Stimulated activated CD4-positive, alpha-beta T cell treated with anti-CD3 and anti-CD28 coated beads, Interleukin-15, amount 100 ng/mL, for 24 hours (primary cell): ENCODE results near the gene CATSPER4.
A peak's percentile ranks its signal among the peaks of the same experiment; 100 is the strongest.

Experiments used
- DNase-seq: peaks from one replicate; pipeline ENCODE4 v3.0.0-alpha.2; 2020

The CATSPER4 gene

GRCh38 chr1:26164861-26165842, 25.2 kb upstream of the CATSPER4 start:
- no peak for DNase-seq

DNA sequence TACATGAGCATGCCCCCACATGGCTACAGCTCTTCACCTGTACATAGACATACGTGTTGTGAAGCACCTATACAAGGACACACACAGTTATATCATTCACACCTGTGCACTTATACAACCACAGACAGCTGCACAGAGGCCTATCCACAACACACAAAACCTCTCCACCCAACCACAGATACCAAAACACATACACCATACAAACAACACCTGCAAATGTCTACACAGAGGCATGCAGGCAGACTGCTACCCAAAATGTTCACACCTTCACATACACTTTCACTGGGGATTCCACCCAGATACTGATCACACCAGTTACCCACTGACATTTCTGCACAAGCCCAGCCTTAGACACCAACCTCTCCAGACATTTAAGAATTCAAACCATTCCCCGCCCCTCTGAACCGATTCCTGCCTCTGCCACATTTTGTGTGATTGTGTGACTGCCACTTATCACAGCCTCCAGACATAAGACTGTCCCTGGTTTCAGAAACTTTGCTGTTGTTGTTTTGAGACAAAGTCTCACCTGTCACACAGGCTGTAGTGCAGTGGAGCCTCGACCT, 23.6 kb upstream of the CATSPER4 start:
- DNase-seq, result no peak

GRCh38 chr1:26168410-26169197, 21.8 kb upstream of the CATSPER4 start, which contains the start of gene C1orf232:
C1orf232 (minus strand) TSS chr1:26168963; CDS start chr1:26168499, 464 bp downstream.
- DNase-seq, result no peak

DNA sequence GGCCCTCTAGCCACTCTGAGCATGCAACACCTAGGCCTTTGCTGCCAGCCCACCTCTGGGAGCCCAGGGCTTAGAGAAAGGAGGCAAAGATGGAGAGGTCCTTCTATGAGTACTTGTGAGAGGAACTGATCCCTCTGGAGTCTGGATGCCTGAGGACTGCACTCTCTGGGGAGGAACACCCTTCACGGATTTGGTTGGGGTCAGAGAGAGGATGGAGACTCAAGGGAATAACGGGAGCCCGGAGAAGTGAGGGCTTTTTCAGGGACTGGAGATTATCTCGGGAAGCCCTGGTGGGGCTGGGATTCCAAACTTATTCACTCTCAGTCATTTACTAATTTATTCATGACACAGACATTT, 21.2 kb upstream of the CATSPER4 start:
- DNase-seq, result no peak

- peak; percentile 94 for DNase-seq
Observed at GRCh38 chr1:26169669-26170471, 20.5 kb upstream of the CATSPER4 start, which contains the start of gene ZNF593. ZNF593 (plus strand) TSS chr1:26169908; CDS start chr1:26169984, 76 bp downstream.

- DNase-seq, result no peak
Observed at GRCh38 chr1:26170472-26170821, 20.0 kb upstream of the CATSPER4 start.

DNA sequence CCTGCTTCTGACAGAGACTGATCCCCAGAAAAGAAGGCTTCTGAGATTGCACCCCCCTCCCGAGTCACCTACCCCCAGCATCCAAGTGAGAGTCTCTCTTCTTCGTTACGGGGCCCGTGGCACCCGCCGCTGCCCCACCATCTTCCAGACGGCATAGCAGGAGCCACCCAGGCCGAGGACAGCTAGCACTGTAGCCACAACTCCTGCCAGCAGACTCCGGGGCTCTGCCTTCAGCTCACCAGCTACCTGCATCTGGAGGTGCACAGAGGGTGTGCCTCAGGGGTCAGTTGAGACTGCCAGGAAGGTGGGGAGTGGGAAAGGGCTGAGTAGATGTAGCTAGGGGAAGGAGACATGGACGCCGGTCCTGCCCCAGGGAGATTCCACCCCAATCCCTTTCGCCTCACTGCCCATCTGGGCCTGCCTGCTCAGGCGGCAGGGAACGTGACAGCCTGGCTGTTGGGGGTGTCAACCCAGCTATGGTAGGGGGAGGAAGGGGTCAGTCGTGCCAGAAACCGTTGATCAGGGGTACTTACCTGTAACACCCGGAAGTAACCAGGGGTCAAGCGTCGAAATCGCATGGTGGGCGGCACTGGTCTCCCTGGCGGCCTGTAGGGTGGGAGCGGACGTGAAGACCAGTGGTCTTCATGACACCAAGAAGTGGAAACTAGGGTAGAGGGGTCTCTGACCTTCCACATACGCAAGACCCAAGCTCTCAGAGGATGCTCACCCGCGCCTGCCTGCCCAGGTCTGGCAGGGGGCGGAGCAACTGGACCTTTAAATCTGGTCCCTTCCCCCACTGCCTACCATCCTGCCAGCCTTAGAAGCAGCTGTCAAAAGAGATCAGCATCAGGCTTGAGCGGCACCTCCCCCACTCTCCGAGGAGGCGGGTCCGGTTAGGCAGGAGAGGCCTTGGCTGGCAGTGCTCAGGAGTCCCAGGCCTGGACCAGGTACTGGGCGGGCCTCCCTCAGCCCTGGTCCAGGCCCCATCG, 19.0 kb upstream of the CATSPER4 start, which contains the start of gene ZNF593OS:
Gene ZNF593OS, minus strand, starts transcription at position 749 of the 989 bp plus-strand sequence. Its CDS starts 171 bp downstream, at position 578.
- DNase-seq, result no peak

DNA sequence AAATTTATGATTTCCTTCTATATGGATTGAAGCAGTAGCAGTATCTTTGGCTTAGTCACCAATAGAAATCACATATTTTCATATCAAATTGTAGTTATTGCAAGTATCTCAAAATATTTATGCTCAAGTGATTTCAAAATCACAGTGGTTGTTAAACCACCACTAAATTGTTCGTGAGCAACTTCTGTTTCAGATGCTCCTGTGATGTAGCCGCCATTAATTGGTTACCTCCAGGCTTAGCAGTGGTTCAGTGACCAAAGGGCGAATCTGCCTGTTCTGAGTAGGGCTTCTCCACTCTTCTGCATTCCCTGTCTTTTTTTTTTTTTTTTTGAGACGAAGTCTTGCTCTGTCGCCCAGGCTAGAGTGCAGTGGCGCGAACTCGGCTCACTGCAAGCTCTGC, 15.1 kb upstream of the CATSPER4 start:
- DNase-seq, result no peak

DNA sequence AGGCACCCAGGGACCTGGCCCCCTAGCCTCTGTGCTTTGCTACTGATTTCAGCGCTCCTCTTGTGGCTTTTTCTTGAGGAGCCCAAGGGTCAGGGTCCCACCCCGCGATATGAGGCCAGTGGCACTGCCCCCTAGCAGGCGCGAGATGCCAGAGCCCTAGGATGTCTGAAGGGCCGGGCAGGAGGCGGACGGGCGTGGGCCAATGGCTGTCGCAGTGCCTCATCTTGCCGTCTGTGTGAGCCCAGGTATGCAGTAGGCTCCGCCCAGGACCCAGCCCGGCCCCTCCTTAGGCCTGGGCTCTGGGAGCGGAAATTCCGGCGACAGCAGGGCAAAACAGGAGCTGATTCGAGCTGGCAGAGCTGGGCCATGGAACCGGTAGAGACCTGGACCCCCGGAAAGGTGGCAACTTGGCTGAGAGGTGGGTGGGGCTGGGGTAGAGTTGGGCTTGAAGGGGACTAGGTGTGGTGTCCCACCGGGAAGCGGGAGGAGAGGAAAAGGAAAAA, 13.2 kb upstream of the CATSPER4 start, which contains the start of gene CNKSR1:
Gene CNKSR1, plus strand, starts transcription at position 310 of the 503 bp plus-strand sequence. Its CDS starts 57 bp downstream, at position 367.
- DNase-seq, result peak; percentile 50

GRCh38 chr1:26180010-26180506, 10.3 kb upstream of the CATSPER4 start:
- no peak for DNase-seq

DNA sequence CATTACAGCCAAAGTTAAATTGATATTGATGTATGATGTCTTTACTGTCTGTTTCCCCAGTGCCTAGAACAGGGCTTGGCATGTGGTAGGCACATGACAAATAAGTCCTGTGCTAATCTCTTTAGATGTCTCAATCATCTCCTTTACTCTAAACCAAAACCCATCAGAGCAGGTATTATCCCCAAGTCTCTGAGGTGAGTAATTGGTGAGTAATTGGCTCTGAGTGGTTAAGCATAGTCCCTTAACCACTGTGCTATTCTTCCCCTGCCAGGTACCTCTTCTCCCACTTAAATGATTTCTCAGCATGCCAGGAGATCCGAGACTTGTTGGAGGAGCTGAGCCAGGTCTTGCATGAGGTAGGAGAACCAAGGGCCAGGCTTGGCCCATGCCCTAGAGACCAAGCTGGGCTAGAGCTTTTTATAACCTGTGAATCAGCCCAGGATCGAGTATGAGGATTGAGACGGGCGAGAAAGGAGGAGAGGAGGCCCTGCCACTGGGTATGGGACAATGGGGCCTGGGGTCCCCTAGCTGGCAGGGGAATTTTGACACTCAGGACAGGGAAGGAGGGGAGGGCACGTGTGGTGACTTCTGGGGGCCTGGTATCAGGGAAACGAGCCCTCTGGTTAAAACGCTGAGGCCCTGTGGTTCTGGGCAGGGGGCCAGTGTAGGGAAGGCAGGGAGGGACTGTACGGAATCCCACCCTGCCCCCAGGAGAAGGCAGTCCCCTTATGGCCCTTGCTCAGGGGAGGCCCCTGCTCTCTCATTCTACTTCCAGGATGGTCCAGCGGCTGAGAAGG, 8.6 kb upstream of the CATSPER4 start:
- no peak for DNase-seq

DNA sequence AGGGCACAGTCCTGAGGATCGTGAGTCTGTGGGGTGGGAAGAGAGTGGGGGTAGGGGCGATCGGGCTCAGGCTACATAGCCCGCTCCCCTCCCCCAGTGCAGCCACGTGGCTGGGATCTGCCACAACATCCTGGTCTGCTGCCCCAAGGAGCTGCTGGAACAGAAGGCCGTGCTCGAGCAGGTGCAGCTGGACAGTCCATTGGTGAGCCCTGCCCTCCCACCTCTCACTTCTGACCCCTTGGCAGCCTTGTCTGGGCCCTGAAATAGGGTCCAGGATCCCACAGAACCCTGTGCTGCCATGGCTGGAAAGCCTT, 8.1 kb upstream of the CATSPER4 start:
- no peak for DNase-seq

GRCh38 chr1:26184086-26184485, 6.3 kb upstream of the CATSPER4 start:
- DNase-seq, result no peak

- DNase-seq, result no peak
Observed at GRCh38 chr1:26184883-26185282, 5.5 kb upstream of the CATSPER4 start.

DNA sequence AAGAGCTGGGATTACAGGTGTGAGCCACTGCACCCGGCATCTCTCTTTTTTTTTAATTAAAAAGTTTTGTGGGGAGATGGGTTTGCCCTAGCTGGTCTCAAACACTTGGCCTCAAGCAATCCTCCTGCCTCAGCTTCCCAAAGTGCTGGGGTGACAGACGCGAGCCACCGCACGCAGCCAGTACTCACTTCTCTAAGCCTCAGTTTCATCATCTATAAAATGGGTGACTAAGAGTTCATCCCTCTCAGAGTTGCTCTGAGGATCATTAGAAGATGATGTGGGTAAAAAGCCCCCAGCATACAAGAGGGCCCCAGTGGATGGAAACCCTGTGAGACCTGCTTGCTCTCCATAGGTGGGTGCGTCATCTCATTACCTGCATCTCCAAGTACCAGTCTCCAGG, 2.5 kb upstream of the CATSPER4 start:
- no peak for DNase-seq

DNA sequence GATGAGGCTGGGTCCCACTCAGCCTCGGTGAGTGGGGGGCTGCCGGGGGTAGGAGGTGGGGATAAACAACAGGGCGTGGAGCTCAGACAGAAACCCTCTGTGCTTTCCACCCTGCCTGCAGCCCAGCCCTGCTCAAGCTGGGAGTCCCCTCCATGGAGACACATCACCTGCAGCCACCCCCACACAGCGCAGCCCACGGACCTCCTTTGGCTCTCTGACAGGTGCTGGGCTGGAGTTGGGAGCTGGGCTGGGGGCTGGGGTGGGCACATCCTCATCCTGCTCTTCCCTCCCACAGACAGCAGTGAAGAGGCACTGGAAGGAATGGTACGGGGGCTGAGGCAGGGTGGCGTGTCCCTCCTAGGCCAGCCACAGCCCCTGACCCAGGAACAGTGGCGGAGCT, 1.9 kb upstream of the CATSPER4 start:
- no peak for DNase-seq

- no peak for DNase-seq
Observed at GRCh38 chr1:26189331-26189730, 1.1 kb upstream of the CATSPER4 start.

GRCh38 chr1:26189751-26190275, 589 bp upstream of the CATSPER4 start:
- DNase-seq, result no peak

GRCh38 chr1:26191739-26192138, 1.3 kb downstream of the CATSPER4 start:
- DNase-seq, result no peak

DNA sequence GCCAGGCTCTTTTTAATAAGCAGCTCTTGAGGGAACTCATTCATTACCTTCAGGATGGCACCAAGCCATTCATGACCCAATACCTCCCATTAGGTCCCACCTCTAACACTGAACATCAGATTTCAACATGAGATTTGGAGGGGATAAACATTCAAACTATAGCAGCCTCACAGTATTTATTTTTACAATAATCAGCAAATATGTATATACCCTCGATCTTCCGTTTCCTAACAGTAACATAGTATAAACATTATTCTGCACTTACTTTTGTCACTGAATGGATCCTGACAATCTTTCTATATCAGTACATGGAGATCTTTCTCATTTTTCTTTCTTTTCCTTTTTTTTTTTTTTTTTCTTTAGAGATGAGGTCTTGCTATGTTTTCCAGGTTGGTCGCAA, 5.4 kb downstream of the CATSPER4 start:
- DNase-seq, result no peak
